AG04450 (cell line): Measurements from ENCODE around the gene TMEM109. TPM values are rescaled to one million over a fixed set of nuclear protein-coding genes. Genes with fewer than 3 reads are reported as not detected.

Experiments used
- CTCF ChIA-PET: fragments of 300-600, 350-600 bp; formaldehyde crosslinking; extraction: SDS; loops from one replicate; lab custom pipeline; 2022; ENCODE audit warnings: antibody characterized with exemption, inconsistent platforms; lab: Charles Lee
- POLR2A ChIA-PET: fragments of 350-600 bp; formaldehyde crosslinking; extraction: SDS; loops from one replicate; lab custom pipeline; 2021; ENCODE audit warnings: antibody characterized with exemption, inconsistent platforms; lab: Yijun Ruan, JAX
- DNase-seq: peaks from one replicate; pipeline ENCODE4 v3.0.0-alpha.2; 2011; ENCODE audit warnings: low read depth, low spot score
- H3K27ac ChIP-seq: one replicate; pipeline ENCODE4 v1.5.1; 2012; ENCODE audit warnings: low read depth, low read length, control low read depth
- H3K27me3 ChIP-seq: one replicate; pipeline ENCODE4 v1.6.0; 2012; ENCODE audit warnings: low read length; ENCODE audit not compliant: control insufficient read depth, insufficient read depth
- H3K4me3 ChIP-seq: 2 replicates; pipeline ENCODE4 v1.5.1; 2011; ENCODE audit warnings: mild to moderate bottlenecking, low read depth, low read length, control low read depth
- H3K9me3 ChIP-seq: 2 replicates; pipeline ENCODE4 v1.5.1; 2012; ENCODE audit warnings: low read length; ENCODE audit not compliant: control insufficient read depth, insufficient read depth
- polyA plus RNA-seq: library from polyadenylated mRNA; depleted of rRNA; stranded (reverse); fragments of >200 nt; gene quantifications from 2 replicates; pipeline ENCODE4 v1.2.3, GENCODE V29; 2011
- TF ChIP-seq, protein P1 (sequence below): IDR thresholded peaks from 2 replicates; pipeline ENCODE4 v1.5.1; 2011; ENCODE audit warnings: low read depth, low read length, control low read depth, inconsistent platforms

Gene TMEM109
- polyA plus RNA-seq, 1 experiment: 36.2 TPM

DNA sequence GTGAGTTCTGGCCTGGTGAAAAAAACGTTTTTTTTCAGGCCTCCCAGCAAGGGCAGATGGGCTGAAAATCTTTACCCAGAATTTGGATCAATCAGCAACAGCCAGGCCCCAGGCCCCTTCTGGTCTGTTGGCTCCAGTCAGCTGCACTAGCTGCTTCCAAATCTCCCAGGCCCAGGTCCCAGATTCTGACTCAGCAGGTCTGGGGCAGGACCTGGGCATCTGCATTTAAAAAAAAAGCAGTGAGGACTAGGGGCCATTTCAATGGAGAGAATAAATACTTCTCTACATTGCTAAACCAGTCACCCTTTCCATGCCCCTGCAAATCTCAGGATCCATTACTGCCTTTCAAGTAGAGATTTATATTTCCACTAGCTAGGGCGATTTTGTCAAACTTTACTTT lies 33.7 kb downstream of the TMEM109 start:
- Histone ChIP-seq H3K27ac (no peak overlapping the region), H3K9me3 (no peaks in the 10 kb centered on the region), H3K4me3 (no peak overlapping the region), H3K27me3 (peaks cover 8% of the 10 kb centered on the region)
- TF ChIP-seq, protein P1, sequence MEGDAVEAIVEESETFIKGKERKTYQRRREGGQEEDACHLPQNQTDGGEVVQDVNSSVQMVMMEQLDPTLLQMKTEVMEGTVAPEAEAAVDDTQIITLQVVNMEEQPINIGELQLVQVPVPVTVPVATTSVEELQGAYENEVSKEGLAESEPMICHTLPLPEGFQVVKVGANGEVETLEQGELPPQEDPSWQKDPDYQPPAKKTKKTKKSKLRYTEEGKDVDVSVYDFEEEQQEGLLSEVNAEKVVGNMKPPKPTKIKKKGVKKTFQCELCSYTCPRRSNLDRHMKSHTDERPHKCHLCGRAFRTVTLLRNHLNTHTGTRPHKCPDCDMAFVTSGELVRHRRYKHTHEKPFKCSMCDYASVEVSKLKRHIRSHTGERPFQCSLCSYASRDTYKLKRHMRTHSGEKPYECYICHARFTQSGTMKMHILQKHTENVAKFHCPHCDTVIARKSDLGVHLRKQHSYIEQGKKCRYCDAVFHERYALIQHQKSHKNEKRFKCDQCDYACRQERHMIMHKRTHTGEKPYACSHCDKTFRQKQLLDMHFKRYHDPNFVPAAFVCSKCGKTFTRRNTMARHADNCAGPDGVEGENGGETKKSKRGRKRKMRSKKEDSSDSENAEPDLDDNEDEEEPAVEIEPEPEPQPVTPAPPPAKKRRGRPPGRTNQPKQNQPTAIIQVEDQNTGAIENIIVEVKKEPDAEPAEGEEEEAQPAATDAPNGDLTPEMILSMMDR: no peak
- ChIA-PET POLR2A (no interaction called here), CTCF (interaction anchor here (1.0 to 1.3 kb wide), 2 partner anchors 20 to 48 kb away, joined by 3 to 4 read pairs; no protein-coding TSS in a partner anchor)
- no peak for DNase-seq

DNA sequence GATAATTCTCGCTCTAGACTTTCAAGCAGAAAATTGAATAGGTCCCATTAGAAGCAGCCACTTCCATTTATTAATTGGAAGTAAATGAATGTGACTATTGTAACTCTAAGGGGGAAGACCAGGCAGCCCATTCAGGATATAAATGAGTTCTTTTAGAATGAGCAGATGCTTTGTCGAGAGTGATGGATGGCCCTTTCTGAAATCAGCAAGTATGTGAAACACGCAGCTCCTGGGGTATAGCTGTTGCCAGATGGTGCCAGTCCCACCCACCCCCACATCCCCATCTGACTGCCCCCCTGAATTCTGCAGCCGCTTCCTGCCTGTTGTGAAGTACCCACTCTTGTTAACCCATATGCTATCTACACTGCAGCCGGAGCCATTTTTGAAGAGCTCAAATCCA lies 34.3 kb downstream of the TMEM109 start:
- ChIA-PET POLR2A (interaction anchor here (0.6 kb wide), 1 partner anchor 9 kb away, joined by 4 read pairs; no protein-coding TSS in a partner anchor), CTCF (interaction anchor here (1.0 to 1.3 kb wide), 2 partner anchors 20 to 49 kb away, joined by 3 to 4 read pairs; no protein-coding TSS in a partner anchor)
- no peak for DNase-seq
- peaks cover 8% of the 10 kb centered on the region for H3K27me3 ChIP-seq
- no peak overlapping the region for H3K27ac ChIP-seq
- no peak overlapping the region for H3K4me3 ChIP-seq
- TF ChIP-seq, protein P1: no peak
- H3K9me3 ChIP-seq: no peaks in the 10 kb centered on the region

- ChIA-PET POLR2A (no interaction called here), CTCF (interaction anchor here (0.8 kb wide), 1 partner anchor 34 kb away, joined by 4 read pairs; no protein-coding TSS in a partner anchor)
- H3K27ac ChIP-seq: no peak overlapping the region
- no peak overlapping the region for H3K4me3 ChIP-seq
- DNase-seq: no peak
- no peaks in the 10 kb centered on the region for H3K9me3 ChIP-seq
- TF ChIP-seq, protein P1: no peak
- peaks cover 8% of the 10 kb centered on the region for H3K27me3 ChIP-seq
Observed at GRCh38 chr11:60950024-60950423, 36.1 kb downstream of the TMEM109 start.

GRCh38 chr11:60950933-60951605 lies 37.1 kb downstream of the TMEM109 start:
- H3K4me3 ChIP-seq: peak overlapping the region; percentile 55; the same call in 1 of the 2 replicates
- TF ChIP-seq, protein P1: no peak
- no peak overlapping the region for H3K27ac ChIP-seq
- ChIA-PET CTCF (no interaction called here), POLR2A (no interaction called here)
- no peak for DNase-seq
- peaks cover 8% of the 10 kb centered on the region for H3K27me3 ChIP-seq
- no peaks in the 10 kb centered on the region for H3K9me3 ChIP-seq

DNA sequence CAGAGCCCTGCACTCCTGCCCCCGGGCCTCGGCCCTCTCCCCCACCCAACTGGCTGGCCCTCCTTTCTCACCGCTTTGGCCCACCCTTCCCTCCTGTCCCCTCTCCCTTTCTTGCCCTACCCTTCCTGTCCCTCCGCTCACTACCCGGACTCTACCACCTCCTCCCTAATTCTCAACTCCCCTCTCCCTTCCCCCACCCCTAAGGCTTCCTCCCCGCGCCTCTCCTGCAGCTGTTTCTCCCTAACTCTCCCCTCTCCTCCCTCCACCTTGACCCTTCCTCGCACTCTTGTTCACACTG lies 37.6 kb downstream of the TMEM109 start:
- H3K27me3 ChIP-seq: peaks cover 8% of the 10 kb centered on the region
- ChIA-PET POLR2A (interaction anchor here (0.6 kb wide), 1 partner anchor 1196 kb away, joined by 4 read pairs; no protein-coding TSS in a partner anchor), CTCF (no interaction called here)
- H3K9me3 ChIP-seq: no peaks in the 10 kb centered on the region
- H3K27ac ChIP-seq: peak overlapping the region; percentile 57
- DNase-seq: no peak
- TF ChIP-seq, protein P1: no peak
- H3K4me3 ChIP-seq: peak overlapping the region; percentile 55
